Activated naive CD4-positive, alpha-beta T cell treated with Interleukin-2 at 50 U/mL for 16 hours (primary cell): ENCODE results near the gene TPK1.
"Not testable (repeated sequence)": the region's sequence is repeated elsewhere in the genome, so short reads cannot be mapped to it uniquely, and the experiment has no call there.

Source experiments
- DNase-seq: peaks from one replicate; pipeline ENCODE4 v3.0.0-alpha.2; 2020

TPK1 gene

GRCh38 chr7:144821067-144821466 is 14.8 kb downstream of the TPK1 start:
- DNase-seq, result no peak

- no peak for DNase-seq
Measured at GRCh38 chr7:144820552-144820951, 15.3 kb downstream of the TPK1 start.

DNA sequence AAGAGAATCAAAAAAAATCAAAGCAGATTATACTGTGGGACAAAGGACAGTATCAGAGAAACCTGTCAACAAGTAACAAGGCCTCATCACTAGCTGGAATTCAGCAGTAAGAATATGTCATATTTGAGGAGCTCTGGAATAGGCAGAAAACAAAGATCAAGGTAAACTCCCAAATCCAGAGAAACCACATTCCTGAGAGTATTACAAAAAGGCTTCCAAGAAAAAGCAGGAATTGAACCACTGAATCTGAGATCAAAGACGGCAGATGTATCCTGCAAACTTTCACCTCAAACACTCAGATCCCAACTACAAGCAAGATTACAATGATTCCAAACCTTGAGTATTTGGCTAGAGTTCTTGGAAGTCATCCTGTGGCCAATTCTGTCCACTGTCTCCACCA is 16.3 kb downstream of the TPK1 start:
- no peak for DNase-seq

GRCh38 chr7:144818511-144818910 is 17.3 kb downstream of the TPK1 start:
- DNase-seq, result peak; percentile 44

GRCh38 chr7:144817001-144817400 is 18.9 kb downstream of the TPK1 start:
- DNase-seq, result no peak

DNA sequence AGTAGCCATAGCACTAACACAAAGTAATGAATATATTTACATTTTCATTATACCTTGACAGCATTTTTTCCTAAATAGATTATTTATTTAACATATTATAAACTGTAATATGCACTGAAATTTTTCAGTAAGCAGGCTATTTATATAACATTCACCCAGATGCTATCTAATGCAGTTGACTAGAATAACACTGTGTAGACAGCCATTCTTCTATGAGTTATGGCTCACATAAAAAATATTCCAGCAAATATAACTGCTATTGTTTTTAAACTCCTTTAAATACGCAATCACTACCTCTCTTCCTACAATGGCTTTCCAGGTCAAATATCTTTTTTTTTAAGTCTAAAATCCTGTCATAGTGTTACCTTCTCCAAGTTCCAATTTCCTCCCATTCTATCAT is 21.6 kb downstream of the TPK1 start:
- DNase-seq, result no peak

GRCh38 chr7:144812379-144813283 is 23.2 kb downstream of the TPK1 start:
- peak; percentile 31 for DNase-seq

DNA sequence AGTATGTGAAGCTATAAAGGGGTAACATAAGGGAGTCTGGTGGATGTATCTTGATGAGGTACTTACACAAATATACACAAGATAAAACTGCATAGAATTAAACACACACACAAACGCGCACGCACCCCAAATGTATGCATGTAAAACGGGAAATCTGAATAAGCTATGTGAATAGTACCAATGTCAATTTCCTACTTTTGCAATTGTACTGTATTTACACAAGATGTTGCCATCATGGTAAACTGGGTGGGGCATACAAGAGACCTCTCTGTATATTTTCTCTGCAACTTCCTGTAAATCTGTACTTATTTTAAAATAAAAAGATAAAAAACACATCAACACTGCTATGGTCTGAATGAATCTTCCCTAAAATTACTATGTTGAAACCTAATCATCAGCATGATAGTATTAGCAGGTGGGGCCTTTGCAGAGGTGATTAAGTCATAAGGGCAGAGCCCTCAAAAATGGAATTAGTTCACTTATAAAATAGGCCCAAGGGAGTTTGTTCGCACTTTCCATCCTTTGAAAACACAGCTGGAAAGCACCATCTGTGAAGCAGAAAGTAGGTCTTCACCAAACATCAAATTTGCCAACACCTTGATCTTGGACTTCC is 30.1 kb downstream of the TPK1 start:
- DNase-seq, result no peak

DNA sequence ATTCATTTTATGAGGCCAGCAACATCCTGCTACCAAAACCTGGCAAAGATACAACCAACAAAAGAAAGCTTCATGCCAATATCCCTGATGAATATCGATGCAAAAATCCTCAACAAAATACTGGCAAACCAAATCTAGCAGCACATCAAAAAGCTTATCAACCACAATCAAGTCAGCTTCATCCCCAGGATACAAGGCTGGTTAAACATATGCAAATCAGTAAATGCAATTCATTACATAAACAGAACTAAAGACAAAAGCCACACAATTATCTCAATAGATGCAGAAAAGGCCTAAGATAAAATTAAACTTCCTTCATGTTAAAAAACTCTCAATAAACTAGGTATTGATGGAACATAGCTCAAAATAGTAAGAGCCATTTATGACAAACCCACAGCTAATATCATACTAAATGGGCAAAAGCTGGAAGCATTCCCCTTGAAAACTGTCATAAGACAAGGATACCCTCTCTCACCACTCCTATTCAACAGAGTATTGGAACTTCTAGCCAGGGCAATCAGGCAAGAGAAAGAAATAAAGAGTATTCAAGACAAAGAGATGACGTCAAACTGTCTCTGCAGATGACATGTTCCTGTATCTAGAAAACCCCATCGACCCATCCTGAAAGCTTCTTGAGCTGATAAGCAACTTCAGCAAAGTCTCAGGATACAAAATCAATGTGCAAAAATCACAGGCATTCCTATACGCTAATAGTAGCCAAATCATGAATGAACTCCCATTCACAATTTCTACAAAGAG is 35.0 kb downstream of the TPK1 start:
- not testable (repeated sequence) for DNase-seq

GRCh38 chr7:144796919-144797318 is 38.9 kb downstream of the TPK1 start:
- DNase-seq, result no peak

GRCh38 chr7:144792050-144792449 is 43.8 kb downstream of the TPK1 start:
- DNase-seq, result no peak

DNA sequence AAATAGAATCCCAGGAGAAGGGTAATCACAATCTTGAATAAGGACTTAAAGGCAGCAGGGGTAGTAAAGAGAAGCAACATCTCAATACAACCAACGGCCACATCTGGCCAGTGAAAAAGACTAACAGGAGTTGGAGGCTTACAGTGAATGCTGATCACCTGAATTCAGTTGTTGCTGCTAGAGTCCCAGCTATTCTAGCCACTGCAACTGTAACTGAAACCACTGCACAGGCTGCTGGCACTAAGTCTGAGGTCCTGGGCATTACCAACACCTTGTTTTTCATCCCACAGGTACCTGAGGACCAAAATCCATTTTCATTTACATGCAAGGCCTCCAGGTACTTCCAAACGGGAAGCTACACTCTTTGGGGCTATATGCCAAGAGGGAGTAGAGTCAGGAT is 44.4 kb downstream of the TPK1 start:
- no peak for DNase-seq

GRCh38 chr7:144787127-144787526 is 48.7 kb downstream of the TPK1 start:
- no peak for DNase-seq

- no peak for DNase-seq
Measured at GRCh38 chr7:144786522-144786921, 49.3 kb downstream of the TPK1 start.

DNA sequence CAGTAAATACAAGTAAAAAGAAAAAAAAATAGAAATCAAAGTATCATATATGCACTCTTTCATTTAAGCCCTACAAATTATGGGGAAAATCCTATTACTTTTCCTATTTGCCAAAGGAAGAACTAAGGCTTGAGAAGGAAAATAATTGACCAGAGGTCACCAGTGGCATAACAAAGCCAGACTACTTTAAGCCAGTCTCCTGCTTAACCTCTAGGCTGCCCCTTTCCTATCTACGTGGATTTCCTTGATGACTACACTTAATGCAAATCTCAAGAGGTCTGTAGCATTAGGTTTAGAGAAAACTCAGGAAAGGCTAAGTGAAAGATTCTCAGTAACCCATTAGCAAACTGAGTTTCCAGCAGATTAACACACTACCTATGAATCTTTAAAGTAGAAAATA is 49.8 kb downstream of the TPK1 start:
- DNase-seq, result no peak

- no peak for DNase-seq
Measured at GRCh38 chr7:144785521-144785920, 50.3 kb downstream of the TPK1 start.

- no peak for DNase-seq
Measured at GRCh38 chr7:144784943-144785342, 50.9 kb downstream of the TPK1 start.

GRCh38 chr7:144784441-144784840 is 51.4 kb downstream of the TPK1 start:
- DNase-seq, result no peak

GRCh38 chr7:144782883-144783282 is 53.0 kb downstream of the TPK1 start:
- DNase-seq, result no peak

- DNase-seq, result no peak
Measured at GRCh38 chr7:144780071-144780608, 55.7 kb downstream of the TPK1 start.

DNA sequence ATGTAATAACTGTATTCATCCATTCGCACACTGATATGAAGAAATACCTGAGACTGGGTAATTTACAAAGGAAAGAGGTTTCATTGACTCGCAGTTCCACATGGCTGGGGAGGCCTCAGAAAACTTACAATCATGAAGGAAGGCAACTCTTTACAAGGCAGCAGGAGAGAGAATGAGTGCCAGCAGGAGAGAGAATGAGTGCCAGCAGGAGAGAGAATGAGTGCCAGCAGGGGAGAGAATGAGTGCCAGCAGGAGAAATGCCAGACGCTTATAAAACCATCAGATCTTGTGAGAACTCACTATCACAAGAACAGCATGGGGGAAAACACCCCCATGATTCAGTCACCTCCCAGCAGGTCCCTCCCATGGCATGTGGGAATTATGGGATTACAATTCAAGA is 58.0 kb downstream of the TPK1 start:
- DNase-seq, result not testable (repeated sequence)

DNA sequence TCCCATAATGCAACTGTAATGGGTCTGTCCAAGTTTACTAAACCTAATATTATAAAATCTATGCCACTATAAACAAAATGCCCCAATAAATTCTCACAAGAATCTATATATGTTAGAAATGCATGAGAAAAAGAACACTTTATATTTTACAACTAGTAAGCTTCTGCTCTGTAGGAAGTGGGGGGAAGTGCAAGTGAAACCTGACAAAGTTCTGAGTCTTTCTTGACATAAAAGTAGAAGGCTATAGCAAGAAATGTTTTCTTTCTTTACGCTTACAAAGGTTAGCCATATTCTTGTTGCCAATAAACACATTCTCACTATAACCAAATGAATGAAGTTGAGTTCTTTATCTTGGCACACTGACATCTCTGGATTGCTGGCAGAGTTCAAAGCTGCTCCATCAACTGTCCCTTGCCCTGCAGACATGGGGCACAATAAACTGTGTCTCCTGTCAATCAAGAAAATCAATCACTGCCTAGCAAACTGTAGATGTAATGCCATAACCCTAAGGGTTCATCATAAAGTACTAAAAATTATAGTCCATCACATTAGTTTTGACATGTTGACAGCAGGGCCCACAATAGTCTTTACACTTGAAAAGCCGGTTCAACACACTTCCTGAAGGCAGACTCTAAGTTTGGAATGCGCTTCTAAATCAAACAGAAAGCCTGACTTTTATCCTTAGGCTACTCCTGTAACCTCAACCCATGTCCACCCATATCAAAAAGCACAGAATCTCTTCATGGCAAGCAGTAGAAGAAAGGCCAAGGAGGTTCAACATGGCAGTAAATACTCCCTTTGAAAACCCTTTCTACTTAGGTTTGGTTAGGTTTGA is 58.6 kb downstream of the TPK1 start:
- no peak for DNase-seq

DNA sequence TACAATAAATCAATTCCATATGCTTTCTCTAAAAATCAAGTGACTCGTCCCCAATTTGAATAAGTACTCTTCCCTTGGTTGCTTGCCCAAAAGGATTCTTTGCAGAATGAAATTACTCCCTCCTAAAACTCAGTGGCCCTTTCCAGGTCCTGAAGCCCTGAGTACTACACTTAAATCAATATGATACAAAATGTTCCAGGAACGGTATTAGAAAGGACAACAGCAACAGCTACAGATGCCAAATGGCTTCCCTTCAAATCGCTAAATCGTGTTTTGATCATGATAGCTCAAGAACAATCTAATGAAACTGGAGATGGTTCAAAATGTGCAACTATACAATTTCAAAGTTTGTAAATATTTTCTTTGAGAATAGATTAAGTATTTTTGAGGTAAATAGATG is 59.4 kb downstream of the TPK1 start:
- DNase-seq, result no peak
